SK-N-DZ (cell line): ENCODE results near the gene PLD2.
A peak's percentile ranks its signal among the peaks of the same experiment; 100 is the strongest.
"Not testable (repeated sequence)": the region's sequence is repeated elsewhere in the genome, so short reads cannot be mapped to it uniquely, and the experiment has no call there.

Source experiments
- DNase-seq: peaks from one replicate; pipeline ENCODE4 v3.0.0-alpha.2; 2015; ENCODE audit warnings: low spot score

Gene PLD2

DNA sequence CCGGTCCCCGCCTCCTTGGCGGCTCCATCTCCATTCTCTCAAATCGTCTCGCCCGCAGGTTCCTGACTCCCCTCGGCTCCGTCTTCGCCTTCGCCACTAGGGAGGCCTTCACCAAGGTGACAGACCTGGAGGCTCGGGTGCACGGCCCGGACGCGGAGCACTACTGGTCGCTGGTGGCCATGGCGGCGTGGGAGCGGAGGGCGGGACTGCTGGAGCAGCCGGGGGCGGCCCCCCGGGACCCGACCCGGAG lies 17.3 kb upstream of the PLD2 start:
- no peak for DNase-seq

DNA sequence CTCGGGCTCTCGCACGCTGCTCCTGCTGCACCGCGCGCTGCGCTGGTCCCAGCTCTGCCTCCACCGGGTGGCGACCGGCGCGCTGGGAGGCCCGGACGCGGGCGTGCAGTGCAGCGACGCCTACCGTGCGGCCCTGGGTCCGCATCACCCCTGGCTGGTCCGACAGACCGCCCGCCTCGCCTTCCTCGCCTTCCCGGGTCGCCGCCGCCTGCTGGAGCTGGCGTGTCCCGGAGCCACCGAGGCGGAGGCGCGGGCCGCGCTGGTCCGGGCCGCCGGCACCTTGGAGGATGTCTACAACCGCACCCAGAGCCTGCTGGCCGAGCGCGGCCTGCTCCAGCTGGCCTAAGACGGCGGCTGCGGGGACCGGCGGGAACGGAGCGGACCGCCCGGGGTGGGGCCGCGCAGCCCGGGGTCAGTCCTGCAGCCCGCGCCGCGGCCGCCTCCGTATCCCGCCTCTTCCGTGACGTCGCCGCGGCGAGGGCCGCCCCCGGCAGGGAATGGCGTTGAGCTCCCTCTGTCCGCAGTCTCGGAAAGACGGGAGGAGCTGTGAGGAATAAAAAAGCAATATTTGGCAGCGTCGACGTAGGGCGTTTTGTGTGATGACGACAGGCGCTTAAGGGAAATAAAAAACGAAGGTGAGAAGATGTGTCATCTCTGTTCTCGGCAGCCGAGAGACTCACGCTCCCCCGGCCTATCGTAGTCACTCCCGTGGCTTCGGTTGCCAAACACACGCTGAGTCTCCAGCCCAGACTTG lies 16.8 kb upstream of the PLD2 start:
- DNase-seq, result peak; percentile 88

DNA sequence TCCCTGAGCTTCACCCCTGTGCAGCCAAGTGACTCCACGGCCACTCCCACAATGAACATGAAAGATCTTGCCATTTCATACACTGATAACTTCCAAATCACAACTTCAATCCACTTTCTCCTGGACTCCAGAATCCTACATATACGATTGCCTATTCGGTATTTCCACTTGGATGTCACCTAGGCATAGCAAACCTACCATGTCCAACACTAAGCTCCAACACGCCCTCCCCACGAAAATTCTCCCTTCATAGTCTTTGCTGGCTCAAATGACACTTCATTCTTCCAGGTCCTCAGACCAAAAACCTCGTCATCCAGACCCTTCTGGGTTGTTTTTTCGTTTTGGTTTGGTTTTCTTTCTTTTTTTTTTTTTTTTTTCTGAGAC lies 16.3 kb upstream of the PLD2 start:
- no peak for DNase-seq

DNA sequence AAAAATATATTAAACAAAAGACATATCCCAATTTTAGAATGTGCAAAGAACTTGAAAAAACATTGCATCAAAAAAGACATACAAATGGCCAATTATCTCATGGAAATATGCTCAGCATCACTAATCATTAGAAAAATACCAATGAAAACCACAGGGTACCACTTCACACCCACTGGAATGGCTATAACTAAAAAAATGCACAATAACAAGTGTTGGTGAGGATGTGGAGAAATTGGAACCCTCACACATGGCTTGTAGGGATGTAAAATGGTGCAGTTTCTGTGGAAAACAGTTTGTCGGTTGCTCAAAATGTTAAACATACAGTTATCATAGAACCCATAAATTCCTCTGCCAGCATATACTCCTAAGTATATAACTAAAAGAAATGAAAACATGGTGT lies 11.8 kb upstream of the PLD2 start:
- DNase-seq, result no peak

DNA sequence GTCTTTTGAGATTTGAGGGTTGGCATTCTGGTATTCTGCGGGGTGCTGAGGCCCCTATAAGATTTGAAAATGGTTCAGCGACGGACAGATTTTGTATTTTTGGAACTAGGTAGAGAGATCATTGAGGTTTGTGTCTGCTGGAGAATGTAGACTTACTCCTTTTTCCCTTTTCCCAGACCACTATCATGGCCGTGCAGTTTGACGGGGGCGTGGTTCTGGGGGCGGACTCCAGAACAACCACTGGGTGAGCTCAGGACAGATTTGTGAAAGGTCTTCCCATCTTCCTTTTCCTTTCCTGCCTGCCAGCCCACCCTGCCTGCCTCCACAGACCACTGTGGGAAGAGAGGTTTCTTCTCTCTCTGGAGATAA lies 10.4 kb upstream of the PLD2 start:
- DNase-seq, result peak; percentile 33

DNA sequence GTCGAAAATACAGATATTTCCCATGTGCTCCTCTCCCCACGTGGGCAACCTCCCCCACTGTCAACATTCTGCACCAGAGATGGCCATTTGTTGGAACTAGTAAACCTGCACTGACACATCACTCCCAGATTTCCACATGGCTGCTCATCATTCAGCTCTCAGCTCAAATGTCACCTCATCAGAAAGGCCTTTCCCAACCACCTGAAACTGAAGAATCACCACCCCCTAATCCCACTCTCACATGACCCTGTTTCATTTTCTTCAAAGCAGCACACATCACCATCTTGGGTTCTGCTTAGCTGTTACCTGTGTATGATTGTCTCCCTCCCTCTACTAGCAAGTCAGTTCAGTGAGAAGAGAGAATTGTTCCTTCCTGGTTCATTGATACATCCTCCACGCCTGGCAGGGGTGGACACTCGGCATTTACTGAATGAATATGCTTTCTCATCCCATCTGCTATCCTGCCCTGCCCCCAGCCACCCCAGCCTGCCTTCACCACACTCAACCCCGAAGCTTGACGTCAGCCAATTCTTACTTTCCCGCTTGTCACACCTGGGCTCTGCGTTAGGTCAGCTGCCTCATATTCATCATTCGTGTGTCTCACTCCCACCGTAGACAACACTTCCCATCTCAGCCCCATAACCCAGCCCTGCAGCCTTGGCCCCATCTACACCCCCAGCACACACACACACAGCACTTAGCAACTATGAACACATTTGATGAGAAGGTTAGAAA lies 6.3 kb upstream of the PLD2 start:
- DNase-seq, result no peak

DNA sequence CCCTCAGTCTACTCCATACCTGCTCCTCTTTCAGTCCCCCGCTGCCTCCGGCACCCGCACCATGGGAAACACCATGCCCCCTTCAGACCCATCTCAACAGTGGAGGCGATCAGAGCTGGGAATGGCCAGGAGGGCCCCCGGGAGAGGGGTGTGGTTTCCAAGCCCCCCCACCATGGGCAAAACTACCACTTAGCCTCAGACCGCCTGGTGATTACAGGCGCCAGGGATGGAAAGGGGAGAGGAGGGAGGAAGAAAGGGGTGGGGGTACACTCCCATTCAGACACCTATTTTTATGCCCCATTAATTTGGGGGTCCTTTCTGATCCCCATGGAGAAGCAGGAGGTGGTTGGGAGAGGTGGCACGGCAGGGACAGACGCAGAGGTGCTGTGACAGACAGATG lies 4.7 kb upstream of the PLD2 start, which contains the start of gene C17orf114:
C17orf114 (minus strand) TSS at position 101 of the 400 bp plus-strand sequence.
- no peak for DNase-seq

DNA sequence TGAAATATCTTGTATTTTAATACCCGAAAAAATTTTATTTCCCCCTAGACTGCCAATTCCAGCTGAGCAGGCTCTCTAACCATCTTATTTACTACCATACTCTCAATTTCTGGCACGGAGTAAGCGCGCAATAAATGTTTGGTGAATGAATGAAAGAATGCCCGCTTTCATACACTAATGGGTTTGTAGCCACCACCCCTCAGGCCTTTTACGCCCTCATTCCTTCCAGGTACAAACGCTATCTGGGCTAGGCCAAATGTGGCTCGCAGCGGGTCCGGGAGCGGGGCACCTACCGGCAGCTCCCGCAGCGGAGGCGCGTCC lies 536 bp upstream of the PLD2 start:
- no peak for DNase-seq

DNA sequence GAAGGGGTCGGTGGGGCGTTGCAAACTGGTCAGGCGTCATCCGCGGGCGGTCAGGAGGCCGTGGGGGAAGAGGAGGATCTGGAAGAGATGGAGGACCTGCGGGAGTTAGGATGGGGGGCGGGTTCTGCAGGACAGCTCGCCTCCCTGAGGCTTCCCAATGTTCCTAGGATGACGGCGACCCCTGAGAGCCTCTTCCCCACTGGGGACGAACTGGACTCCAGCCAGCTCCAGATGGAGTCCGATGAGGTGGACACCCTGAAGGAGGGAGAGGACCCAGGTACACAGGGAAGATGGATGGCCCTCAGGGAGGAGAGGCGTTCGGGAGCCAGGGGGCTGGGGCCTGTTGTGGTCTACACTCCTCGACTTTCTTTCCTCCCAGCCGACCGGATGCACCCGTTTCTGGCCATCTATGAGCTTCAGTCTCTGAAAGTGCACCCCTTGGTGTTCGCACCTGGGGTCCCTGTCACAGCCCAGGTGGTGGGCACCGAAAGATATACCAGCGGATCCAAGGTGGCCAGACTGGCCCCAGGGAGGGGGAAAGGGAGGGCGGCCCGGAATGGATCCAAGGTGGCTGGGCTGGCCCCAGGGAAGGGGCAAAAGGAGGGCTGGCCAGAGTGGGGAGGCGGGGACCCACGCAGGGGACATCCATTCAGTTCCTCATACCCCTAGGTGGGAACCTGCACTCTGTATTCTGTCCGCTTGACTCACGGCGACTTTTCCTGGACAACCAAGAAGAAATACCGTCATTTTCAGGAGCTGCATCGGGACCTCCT lies 839 bp downstream of the PLD2 start:
- DNase-seq, result no peak

DNA sequence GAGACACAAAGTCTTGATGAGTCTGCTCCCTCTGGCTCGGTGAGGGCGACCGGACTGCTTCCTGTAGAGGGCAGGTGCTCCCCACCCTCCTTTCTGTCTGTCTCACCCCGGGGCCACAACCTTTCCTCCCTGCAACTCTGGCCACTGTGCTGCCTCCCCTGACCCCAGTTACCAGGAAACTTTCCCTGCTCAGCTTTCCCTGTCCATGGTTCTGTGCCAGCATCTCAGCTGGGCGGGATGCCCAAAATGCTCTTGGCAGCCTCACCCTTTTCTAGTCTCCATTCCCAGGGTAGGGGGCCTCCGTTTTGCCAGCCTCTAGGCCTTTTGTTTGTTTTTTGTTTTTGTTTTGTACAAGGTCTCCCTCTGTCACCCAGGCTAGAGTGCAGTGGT lies 1.4 kb downstream of the PLD2 start:
- no peak for DNase-seq

DNA sequence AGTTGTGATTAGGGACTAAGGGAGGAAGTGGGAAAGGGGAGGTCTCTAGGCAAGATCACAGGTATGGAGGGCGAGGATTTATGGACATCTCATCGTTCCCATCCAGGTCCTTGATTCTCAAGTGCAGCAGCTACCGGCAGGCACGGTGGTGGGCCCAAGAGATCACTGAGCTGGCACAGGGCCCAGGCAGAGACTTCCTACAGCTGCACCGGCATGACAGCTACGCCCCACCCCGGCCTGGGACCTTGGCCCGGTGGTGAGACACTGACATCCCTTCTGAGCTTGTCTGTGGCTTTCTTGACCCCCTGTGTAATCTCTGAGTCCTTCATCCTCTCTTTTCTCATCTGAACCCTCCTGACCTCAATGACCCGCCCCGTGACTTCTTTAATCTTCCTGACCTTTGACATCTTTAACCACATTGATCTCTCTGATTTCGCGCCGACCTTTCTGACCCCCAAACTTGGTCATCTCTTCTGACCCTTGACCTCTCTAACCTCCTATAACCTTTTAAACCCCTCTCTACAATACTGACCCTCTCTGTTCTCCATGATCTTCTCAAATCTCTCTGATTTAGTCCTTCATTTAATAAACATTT lies 3.8 kb downstream of the PLD2 start:
- no peak for DNase-seq

DNA sequence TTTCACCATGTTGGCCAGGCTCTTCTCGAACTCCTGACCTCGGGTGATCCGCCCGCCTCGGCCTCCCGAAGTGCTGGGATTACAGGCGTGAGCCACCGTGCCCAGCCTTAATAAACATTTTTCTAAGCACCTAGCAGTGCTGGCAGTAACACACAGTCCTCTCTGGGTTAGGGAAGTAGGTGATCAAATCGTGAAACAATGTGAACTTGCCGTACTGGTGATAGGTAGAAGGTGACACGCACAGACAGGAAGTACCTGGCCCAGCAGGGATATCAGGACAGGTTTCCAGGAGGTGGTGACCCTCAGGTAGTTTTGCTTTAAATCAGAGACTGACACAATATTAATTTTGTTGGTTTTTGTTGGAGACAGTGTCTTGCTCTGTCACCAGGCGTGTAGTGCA lies 4.5 kb downstream of the PLD2 start:
- no peak for DNase-seq

DNA sequence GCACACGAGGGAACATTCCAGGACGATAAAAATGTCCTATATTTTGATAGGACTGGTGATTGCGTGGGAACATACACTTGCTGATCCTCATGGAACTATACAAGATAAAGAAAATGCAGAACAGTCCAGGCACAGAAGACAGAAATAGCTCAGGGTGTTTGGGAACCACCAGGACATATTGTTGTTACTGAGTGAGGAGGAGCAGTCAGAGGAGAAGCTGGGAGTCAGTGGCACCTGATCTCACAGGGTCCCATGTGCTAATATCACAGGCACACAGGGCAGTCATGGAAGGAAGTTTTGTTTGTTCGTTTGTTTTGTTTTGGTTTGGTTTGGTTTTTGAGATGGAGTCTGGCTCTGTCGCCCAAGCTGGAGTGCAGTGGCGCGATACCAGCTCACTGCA lies 5.7 kb downstream of the PLD2 start:
- no peak for DNase-seq

DNA sequence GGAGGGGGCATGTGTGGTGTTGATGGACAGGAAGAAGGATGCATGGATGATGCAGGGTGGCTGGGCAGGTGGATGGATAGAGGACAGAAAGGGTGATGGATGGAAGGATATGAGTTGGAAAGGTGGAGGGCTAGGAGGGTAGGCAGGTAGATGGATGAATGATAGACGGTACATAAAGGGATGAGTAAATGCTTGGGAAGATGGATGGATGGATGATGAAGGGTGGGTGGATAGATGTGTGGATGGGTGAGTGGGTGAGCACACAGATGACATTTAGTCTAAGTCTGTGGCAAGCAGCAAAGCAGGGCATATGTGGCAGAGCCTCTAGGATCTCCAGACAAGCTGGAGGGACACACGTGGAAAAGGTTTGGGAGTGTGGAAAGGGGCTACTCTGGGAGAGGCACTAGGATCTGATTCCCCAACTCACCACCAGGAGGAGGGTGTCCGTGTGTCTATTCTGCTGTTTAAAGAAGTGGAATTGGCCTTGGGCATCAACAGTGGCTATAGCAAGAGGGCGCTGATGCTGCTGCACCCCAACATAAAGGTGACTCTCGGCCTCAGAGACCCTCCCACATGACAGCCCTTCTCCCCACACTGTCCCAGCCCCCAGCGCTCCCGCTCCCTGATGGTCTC lies 8.2 kb downstream of the PLD2 start:
- no peak for DNase-seq

DNA sequence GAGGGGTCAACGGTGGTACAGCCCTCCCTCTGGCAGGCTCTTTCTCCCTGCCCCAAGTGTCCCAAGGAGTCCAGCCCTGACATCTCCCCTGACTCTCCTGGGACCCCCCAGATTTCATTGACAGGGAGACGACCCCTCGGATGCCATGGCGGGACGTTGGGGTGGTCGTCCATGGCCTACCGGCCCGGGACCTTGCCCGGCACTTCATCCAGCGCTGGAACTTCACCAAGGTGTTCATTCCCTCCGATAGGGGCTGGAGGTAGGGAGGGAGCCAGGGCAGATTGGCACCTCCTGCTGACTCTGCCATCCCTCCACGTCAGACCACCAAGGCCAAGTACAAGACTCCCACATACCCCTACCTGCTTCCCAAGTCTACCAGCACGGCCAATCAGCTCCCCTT lies 9.9 kb downstream of the PLD2 start:
- DNase-seq, result no peak

DNA sequence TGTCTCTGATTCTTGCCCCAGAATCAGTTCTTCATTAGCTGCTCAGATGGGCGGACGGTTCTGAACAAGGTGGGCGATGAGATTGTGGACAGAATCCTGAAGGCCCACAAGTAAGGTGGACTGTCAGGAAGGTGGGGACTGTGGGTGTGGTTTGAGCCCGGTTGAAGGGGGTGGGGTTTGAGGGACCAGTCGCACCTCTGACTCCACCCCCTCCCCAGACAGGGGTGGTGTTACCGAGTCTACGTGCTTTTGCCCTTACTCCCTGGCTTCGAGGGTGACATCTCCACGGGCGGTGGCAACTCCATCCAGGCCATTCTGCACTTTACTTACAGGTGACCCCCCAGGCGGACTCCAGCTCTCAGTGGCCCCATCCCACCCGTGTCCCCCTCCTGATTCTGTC lies 11.3 kb downstream of the PLD2 start:
- peak; percentile 40 for DNase-seq

DNA sequence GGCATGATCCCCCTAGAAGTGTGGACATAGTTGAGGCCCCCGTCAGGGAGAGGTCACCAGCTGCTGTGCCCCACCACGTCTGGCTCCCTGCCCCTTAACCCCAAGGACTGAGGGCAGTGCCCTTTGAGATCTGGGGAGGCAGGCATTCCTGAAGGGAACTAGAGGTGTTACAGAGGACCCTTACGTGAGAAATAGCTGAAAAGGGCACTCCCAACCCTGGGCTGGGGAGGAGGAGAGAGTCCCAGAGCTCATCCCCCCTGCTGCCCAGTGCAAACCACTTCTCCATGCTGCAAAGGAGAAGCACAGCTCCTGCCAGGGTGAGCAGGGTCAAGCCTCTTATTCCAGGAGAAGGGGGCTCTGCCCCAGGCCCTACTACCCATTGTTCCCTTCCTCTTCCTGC lies 15.9 kb downstream of the PLD2 start:
- no peak for DNase-seq

DNA sequence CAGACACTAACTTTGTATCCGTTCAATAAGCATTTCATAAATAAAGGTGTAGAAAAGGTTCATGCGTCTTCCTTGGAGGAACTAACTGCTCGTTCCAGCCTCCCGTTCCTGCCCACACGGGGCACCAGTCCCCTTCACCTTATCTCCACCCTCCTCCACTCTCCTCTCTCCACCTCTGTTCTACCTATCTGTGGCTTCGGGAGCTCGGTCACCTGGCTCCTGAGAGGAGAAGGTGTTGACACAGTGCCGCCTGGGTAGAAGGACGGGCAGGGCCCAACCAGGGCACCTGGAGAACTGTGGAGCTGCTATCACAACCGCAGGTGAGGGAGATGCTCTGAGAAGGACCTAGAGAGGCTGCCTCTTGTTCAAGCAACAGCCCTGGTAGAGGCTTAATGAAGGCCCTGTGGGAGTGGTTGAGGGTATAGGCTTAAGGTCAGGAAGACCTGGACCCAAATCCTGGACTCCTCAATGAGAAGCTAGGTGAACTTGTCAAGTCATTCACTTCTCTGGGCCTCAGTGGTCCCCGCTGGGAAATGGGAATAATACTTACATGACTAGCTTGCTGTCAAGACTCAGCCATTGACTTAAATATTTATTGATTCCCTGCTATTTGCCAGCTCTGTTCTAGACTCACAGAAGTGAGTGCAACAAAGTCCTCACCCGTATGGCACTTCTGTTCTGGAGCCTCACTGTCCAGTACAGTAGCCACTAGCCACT lies 16.6 kb downstream of the PLD2 start:
- DNase-seq, result no peak

DNA sequence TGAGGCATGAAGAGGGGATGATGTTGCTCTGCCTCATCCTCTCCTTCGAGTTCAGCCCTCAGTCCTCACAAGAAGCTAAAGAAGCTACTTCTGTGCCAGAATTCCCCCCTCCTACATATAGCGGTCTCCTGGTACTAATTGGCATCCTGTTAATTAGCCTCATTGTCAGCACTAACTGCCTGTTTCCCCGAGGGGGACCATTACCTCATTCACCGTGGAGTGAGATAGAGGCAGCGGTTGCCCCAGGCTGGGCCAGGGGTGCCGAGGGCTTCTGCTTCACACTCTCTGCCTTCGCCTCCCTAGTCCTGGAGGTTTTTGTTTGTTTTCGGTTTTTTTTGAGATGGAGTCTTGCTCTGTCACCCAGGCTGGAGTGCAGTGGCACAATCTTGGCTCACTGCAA lies 20.4 kb downstream of the PLD2 start:
- DNase-seq, result no peak

DNA sequence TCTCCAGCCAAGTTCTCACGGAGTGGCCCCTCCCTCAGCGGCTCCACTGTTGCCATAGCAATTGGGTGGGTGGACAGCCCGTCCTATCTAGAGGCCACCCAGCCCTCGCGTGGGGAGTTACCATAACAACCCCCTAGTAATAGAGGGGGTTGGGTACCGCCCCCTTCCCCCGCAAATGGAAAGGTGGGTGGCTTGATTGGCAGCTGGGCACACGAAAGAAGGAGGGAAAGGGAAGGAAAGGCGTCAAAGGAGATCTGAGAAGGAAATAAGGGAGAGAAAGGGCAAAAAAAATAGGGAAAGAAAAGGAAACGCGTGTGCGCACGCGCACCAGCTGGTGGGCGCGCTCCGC lies 25.9 kb downstream of the PLD2 start:
- DNase-seq, result not testable (repeated sequence)

DNA sequence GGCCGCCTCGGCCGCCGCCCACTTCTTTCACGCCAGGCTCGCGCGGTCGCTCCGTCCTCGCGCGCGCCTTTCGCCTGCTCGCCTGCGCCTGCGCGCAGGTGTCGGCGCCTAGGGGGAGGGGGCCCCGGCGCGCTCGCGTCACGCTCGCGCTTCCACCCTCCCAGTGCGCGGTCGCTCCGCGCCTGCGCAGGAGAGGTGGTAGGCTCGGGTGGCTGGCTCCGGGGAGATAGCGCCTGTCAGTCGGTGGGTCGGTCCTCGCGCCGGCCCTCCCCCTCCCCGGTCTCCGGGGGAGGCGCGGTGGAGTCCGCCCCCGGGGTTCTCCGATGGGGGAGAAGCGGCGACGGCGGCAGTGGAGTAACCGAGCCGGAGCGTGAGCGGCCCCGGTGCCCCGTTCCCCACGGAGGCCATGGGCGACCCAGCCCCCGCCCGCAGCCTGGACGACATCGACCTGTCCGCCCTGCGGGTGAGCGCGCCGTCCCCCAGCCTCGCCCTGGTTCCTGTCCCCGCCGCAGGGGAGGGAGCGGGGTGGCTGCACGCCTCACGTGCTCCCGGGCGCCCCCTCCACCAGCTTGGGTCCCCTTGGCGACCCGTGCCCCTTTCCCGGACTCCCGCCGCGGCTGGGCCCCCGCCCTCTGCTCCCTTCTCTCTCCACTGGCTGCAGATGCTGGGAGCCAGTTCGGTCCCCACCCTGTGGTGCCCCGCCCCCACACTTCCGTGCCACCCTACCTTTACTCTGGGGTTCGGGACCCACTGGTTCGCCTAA lies 26.4 kb downstream of the PLD2 start, which contains the start of gene MINK1:
MINK1 (plus strand) TSS at position 163 of the 763 bp plus-strand sequence; CDS start at position 407, 244 bp downstream.
- DNase-seq, result peak; percentile 94
